ENCODE measurements around the gene AQP1.

The AQP1 gene

GRCh38 chr7:30911561-30911969, at the start of gene AQP1:
AQP1 (plus strand) TSS chr7:30911853; CDS start chr7:30911910, 57 bp downstream.
- DNase-seq = peak; percentile 88

DNA sequence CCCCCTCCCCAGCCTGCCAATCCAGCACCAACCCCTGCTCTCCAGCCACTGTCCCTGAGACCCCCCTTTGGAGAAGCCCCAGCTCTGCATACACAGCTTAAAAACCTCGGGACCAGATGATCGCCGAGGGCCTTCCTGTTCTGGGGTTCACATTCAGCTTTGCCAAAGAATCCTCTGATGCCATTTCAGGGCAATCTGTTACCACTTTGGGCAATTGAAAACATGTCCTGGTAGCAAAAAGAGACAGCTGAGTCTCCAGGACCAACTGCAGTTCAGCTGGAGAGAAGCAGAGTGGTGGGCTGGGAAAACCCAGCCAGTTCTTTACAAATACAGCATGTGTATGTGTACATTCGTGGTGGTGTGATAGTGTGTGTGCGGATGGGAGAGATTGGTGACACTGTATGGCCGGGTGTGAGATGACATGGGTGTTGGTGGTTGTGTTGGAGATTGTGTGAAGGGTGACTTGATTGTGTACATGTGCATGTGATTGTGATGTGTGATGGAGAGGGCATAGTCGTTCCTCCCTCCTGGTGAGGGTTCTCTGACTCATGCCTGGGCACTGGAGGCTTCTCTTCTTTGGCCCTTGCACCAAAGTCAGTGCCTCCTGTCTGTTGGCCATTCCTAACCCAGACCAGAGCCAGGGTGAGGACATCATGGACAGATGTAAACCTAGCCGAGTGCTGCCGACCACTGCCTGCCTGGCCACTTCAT, 48.5 kb upstream of the AQP1 start:
- no peak for DNase-seq

DNA sequence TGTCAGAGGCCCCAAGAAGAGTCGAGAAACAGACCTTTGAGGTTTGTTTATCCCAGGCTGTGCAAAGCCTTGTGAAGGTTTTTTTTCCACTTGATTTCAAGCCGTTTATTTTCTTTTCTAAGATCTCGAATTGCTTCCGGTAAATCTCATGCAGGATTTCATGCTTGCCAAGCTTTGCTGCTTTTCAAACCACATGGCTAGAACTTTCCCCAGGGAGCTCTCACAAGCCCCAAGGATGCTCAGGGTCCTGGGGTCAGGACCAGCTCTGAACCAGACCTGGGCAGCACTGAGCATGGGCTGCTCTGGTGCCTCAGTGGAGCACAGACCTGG, 48.0 kb upstream of the AQP1 start:
- DNase-seq = no peak

DNA sequence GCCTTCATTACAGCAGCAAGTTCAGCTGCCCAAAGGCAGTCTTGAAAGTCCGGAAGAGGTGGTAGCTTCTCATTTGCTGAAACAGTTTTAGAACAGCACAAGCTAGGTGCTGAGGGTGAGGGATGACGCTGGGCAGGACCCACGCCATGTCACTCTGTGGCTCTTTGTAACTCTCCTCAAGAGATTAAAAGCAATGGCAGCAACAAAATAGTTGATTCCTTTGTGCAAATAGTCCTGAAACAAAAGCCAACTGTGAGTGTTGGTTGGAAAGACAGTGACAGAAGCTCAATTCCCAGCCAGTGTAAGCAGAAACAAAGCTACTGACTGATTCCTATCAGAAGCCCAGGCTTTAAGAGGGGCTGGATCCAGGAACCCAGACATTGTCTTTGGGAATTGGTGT, 47.6 kb upstream of the AQP1 start:
- DNase-seq = no peak

DNA sequence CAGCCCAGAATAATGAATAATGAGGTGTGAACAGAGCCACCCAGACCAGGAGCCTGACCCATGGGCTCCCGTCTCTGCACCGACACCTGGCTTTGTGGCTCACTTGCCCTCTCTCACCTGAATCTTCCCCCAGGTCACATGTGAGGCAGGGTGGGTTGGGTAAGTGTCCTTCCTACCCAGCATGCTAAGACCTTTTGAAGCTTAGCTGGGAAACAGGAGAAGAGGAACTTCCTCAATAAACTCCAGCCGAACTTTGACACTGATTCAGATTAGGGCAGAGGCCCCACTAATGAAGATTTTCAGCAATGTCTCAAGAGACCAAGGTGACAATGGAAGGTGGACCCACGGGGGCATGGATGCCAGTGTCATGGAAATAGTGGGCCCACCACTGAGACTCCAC, 46.6 kb upstream of the AQP1 start:
- no peak for DNase-seq

- no peak for DNase-seq
Measured at GRCh38 chr7:30865821-30866220, 45.8 kb upstream of the AQP1 start.

GRCh38 chr7:30866939-30867338, 44.7 kb upstream of the AQP1 start:
- no peak for DNase-seq

GRCh38 chr7:30867483-30867882, 44.2 kb upstream of the AQP1 start:
- DNase-seq = no peak

GRCh38 chr7:30869794-30870611, 41.6 kb upstream of the AQP1 start:
- no peak for DNase-seq

DNA sequence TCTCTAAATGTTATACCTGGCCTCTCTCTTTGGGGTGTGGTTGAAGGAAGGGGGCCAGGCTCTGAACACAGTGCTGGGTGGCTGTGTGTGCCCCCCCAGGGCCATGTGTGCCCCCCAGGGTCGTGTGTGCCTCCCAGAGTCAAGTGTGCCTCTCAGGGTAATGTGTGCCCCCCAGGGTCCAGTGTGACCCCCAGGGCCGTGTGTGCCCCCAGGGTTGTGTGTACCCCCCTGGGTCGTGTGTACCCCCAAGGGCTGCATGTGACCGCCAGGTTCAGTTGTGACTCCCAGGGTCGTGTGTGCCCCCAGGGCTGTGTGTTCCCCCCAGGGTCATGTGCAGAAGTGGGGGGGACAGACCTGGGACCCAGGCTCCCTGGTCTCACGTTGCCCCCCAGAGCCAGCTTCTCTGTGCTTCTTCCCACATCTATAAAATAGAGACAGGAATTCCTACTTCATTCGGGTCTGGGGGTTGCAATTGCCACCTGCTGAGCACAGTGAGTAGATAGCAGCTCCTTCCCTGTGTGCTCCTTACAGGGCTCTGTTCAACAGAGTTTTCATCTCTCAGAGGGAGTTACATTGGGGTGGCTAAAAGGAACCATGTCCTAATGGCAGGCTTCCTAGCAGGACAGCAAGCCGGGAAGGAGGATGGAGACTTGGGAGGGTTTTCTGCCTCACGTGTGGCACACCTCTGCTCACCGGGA, 40.7 kb upstream of the AQP1 start:
- no peak for DNase-seq

DNA sequence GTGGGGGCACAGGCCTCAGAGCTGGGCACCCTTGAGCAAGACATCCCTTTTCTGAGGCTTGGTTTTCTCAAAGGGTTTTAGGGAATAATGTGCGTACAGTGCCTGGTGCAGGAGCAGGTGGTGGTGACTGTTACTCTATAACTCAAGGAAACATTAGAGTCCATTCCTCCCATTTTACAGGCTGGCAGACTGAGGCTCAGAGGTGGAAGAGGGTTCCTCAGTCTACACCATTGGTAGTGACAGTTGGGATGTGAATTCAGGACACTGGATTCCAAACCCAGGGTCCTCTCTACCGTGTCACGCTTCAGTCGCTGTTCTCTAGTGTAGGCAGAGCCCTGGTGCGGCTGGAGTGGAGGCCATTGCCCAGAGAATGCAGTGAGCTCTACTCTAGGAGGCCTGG, 40.0 kb upstream of the AQP1 start:
- no peak for DNase-seq

DNA sequence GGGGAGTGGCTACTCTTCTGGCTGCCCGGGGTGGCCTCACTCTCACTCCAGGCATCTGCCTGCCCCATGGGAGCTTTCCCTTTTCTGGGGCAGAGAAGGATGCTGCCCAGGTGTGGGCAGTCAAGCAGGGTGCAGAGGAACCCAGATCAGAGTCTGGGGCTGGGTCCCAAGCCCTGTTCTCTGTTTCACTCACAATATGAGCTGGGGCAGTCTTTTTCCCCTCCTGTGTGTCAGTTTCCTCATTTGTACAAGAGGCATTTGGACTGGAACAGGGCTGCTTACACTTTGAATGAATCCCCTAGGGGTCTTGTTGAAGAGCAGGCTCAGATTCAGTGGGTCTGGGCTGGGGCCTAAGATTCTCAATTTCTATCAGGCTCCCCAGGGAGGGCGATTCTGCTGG, 38.4 kb upstream of the AQP1 start:
- DNase-seq = no peak

DNA sequence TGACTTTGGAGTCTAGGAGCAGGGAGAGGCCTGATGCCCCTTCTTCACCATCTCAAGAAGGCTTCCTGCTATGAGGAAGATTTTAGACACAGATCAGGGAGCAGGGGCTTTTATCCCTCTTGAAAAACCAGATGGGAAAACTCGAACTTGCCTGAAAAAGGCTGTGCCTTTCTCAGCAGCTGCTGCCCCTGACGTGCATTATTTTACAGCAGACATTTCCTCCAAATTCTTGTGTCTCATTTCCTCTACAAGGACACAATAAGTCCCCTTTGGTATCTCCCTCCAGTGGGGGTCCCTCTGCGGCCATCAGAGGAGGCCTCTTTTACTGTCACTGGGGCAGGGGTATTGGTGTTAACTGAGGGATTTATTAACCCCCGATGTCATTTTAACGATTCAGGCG, 38.0 kb upstream of the AQP1 start:
- DNase-seq = no peak

DNA sequence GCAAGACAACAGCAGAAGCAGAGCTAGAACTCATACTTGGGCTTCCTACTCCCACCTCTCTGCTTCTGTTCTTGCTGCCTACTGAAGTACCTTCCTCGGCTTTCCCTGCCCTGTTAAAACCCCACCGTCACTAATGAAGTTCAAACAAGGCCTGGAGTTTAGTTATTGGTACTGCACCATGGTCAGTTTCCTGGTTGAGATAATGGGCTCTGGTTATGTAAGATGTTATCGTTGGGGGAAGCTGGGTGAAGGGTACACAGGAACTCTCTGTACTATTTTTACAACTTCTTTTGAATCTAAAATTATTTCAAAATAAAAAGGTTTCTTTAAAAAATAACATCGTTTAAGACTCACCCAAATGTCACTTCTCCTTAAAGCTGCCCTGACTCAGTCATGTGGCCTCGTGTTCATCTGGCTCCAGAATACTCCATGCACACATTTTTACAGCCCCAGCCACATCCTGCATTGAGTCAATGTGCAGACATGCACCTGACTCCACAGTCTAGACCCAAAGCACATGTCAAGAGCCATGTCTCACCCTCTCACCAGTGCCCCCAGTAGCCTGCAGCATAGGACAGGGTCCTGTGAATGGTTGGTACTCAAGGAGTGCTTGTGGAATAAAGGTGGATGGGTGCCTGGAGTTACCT, 36.9 kb upstream of the AQP1 start:
- DNase-seq = no peak

- no peak for DNase-seq
Measured at GRCh38 chr7:30877015-30877769, 34.5 kb upstream of the AQP1 start.

GRCh38 chr7:30877993-30878392, 33.7 kb upstream of the AQP1 start:
- no peak for DNase-seq

- no peak for DNase-seq
Measured at GRCh38 chr7:30879139-30880124, 32.2 kb upstream of the AQP1 start.

DNA sequence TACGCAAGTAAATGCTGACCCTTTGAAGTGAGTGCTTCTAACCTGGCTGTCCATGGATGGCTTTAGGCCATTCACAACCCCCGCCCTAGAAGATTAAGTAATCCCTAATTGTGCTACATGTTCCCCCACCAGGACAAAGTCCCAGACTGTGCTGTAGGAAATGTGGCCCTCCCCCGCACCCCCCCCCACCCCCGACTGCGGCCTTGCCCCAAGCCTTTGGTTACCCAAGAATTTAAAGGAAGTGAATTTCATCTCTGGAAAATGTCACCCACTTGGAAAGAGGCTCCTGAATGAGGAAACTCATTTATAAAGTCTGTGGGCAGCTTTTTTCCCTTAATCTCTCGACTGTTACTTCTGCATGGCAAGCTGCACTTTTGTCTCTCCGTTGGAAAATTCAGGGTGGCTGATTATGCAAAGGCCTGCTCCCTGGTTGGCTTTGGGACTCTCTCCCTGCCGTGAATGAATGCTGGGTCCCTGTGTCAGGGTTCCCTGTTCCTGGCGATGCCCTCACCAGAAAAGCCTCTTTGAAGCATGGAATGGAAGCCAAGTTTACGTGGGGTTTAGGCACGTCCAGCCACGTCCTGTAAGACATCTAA, 31.4 kb upstream of the AQP1 start:
- no peak for DNase-seq

DNA sequence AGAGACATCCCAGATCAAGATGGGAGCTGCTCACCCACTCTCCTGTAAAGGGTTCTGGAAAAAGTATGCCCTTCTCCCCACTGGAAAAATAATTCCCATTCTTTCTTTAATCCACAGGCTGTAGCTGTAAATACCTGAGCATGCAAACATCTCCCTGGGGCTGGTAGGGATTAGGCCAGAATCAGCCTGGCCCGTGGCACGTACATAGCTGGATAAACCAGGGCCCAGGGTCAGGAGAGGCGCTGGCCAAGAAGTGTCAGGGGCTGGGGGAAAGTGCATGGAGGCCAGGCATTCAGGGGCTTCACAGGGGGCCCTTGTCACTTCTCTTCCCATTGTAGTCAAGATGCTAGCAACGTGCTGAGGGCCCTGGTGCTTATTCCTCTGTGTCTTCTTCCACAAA, 30.7 kb upstream of the AQP1 start:
- no peak for DNase-seq

- DNase-seq = no peak
Measured at GRCh38 chr7:30881448-30881847, 30.2 kb upstream of the AQP1 start.

- no peak for DNase-seq
Measured at GRCh38 chr7:30884881-30885280, 26.8 kb upstream of the AQP1 start.

Data from right forelimb (tissue), 1 donor.